Stomach smooth muscle (tissue), 2 donors: ENCODE data around the gene ELAVL4.

Experiments used
- H3K27ac ChIP-seq: one replicate; pipeline ENCODE4 v1.7.0; 2013; ENCODE audit warnings: mild to moderate bottlenecking, low read length, inconsistent platforms
- H3K27me3 ChIP-seq, 2 donors: one replicate each; pipeline ENCODE4 v1.7.0; 2013; ENCODE audit warnings: low read length in 2 of 2; ENCODE audit not compliant: insufficient read depth in 2 of 2, control insufficient read depth in 1 of 2
- H3K36me3 ChIP-seq, 2 donors: one replicate each; pipeline ENCODE4 v1.7.0; 2013; ENCODE audit warnings: low read length in 2 of 2; ENCODE audit not compliant: control insufficient read depth in 2 of 2, insufficient read depth in 2 of 2
- H3K4me1 ChIP-seq: one replicate; pipeline ENCODE4 v1.7.0; 2013; ENCODE audit warnings: low read length; ENCODE audit not compliant: control insufficient read depth, insufficient read depth
- H3K4me3 ChIP-seq, 2 donors: one replicate each; pipeline ENCODE4 v1.7.0; 2013; ENCODE audit warnings: low read length in 2 of 2
- H3K9ac ChIP-seq, 2 donors: one replicate each; pipeline ENCODE4 v1.7.0; 2013; ENCODE audit warnings: low read length in 2 of 2, mild to moderate bottlenecking in 1 of 2
- H3K9me3 ChIP-seq, 2 donors: one replicate each; pipeline ENCODE4 v1.7.0; 2013; ENCODE audit warnings: low read length in 2 of 2; ENCODE audit not compliant: control insufficient read depth in 2 of 2
- donor health status: healthy.
- donor health status: Pancreatic carcinoma.

Gene ELAVL4

GRCh38 chr1:50179639-50180038, 70.9 kb downstream of the ELAVL4 start:
- H3K27me3 ChIP-seq: peaks cover 0 to 7% of the 10 kb centered on the region in 2 donors
- no peak overlapping the region for H3K9ac ChIP-seq
- no peaks in the 10 kb centered on the region for H3K4me1 ChIP-seq
- H3K4me3 ChIP-seq: no peak overlapping the region
- H3K36me3 ChIP-seq: no peaks in the 10 kb centered on the region
- H3K9me3 ChIP-seq: no peaks in the 10 kb centered on the region
- no peak overlapping the region for H3K27ac ChIP-seq

GRCh38 chr1:50180367-50180766, 71.6 kb downstream of the ELAVL4 start:
- H3K27ac ChIP-seq: no peak overlapping the region
- no peaks in the 10 kb centered on the region for H3K9me3 ChIP-seq
- H3K4me1 ChIP-seq: no peaks in the 10 kb centered on the region
- no peak overlapping the region for H3K4me3 ChIP-seq
- H3K9ac ChIP-seq: no peak overlapping the region
- H3K27me3 ChIP-seq: peaks cover 0 to 7% of the 10 kb centered on the region in 2 donors
- no peaks in the 10 kb centered on the region for H3K36me3 ChIP-seq

- Histone ChIP-seq H3K27me3 (peaks cover 0 to 7% of the 10 kb centered on the region in 2 donors), H3K9me3 (no peaks in the 10 kb centered on the region), H3K4me3 (no peak overlapping the region), H3K9ac (no peak overlapping the region), H3K4me1 (no peaks in the 10 kb centered on the region), H3K36me3 (no peaks in the 10 kb centered on the region), H3K27ac (no peak overlapping the region)
Measured at GRCh38 chr1:50181027-50181663, 72.4 kb downstream of the ELAVL4 start.

GRCh38 chr1:50183378-50184133, 74.8 kb downstream of the ELAVL4 start:
- Histone ChIP-seq H3K9ac (no peak overlapping the region), H3K27me3 (no peaks in the 10 kb centered on the region), H3K4me1 (no peaks in the 10 kb centered on the region), H3K4me3 (no peak overlapping the region), H3K9me3 (no peaks in the 10 kb centered on the region), H3K27ac (no peak overlapping the region), H3K36me3 (no peaks in the 10 kb centered on the region)

GRCh38 chr1:50189369-50189768, 80.6 kb downstream of the ELAVL4 start:
- no peak overlapping the region for H3K27ac ChIP-seq
- no peak overlapping the region for H3K4me3 ChIP-seq
- no peak overlapping the region for H3K9ac ChIP-seq
- no peaks in the 10 kb centered on the region for H3K4me1 ChIP-seq
- no peaks in the 10 kb centered on the region for H3K36me3 ChIP-seq
- no peaks in the 10 kb centered on the region for H3K9me3 ChIP-seq
- H3K27me3 ChIP-seq: peaks cover 0 to 2% of the 10 kb centered on the region in 2 donors

- Histone ChIP-seq H3K4me3 (no peak overlapping the region), H3K9ac (no peak overlapping the region), H3K9me3 (no peaks in the 10 kb centered on the region), H3K27ac (no peak overlapping the region), H3K4me1 (no peaks in the 10 kb centered on the region), H3K36me3 (no peaks in the 10 kb centered on the region), H3K27me3 (peaks cover 0 to 8% of the 10 kb centered on the region in 2 donors)
Measured at GRCh38 chr1:50193002-50193401, 84.3 kb downstream of the ELAVL4 start.

GRCh38 chr1:50195205-50195604, 86.5 kb downstream of the ELAVL4 start:
- H3K9ac ChIP-seq: no peak overlapping the region
- no peaks in the 10 kb centered on the region for H3K36me3 ChIP-seq
- H3K9me3 ChIP-seq: no peaks in the 10 kb centered on the region
- peaks cover 0 to 8% of the 10 kb centered on the region in 2 donors for H3K27me3 ChIP-seq
- H3K4me3 ChIP-seq: no peak overlapping the region
- H3K4me1 ChIP-seq: no peaks in the 10 kb centered on the region
- H3K27ac ChIP-seq: no peak overlapping the region

GRCh38 chr1:50196081-50196480, 87.4 kb downstream of the ELAVL4 start:
- peaks cover 0 to 8% of the 10 kb centered on the region in 2 donors for H3K27me3 ChIP-seq
- H3K9ac ChIP-seq: no peak overlapping the region
- no peak overlapping the region for H3K27ac ChIP-seq

GRCh38 chr1:50197216-50197615, 88.5 kb downstream of the ELAVL4 start:
- H3K27me3 ChIP-seq: peaks cover 0 to 8% of the 10 kb centered on the region in 2 donors
- no peak overlapping the region for H3K9ac ChIP-seq
- H3K9me3 ChIP-seq: no peaks in the 10 kb centered on the region
- no peaks in the 10 kb centered on the region for H3K36me3 ChIP-seq
- no peak overlapping the region for H3K27ac ChIP-seq
- no peaks in the 10 kb centered on the region for H3K4me1 ChIP-seq
- H3K4me3 ChIP-seq: no peak overlapping the region

More at GRCh38 chr1:50196081-50196480, 87.4 kb downstream of the ELAVL4 start:
- Histone ChIP-seq H3K9me3 (no peaks in the 10 kb centered on the region), H3K4me1 (no peaks in the 10 kb centered on the region), H3K36me3 (no peaks in the 10 kb centered on the region), H3K4me3 (no peak overlapping the region)

- Histone ChIP-seq H3K4me3 (no peak overlapping the region), H3K9ac (no peak overlapping the region), H3K9me3 (peaks cover 0 to 2% of the 10 kb centered on the region in 2 donors), H3K27me3 (peaks cover 0 to 5% of the 10 kb centered on the region in 2 donors), H3K4me1 (no peaks in the 10 kb centered on the region), H3K27ac (no peak overlapping the region), H3K36me3 (no peaks in the 10 kb centered on the region)
Measured at GRCh38 chr1:50208315-50208714, 99.6 kb downstream of the ELAVL4 start.

GRCh38 chr1:50208756-50209155, 100.0 kb downstream of the ELAVL4 start:
- Histone ChIP-seq H3K36me3 (no peaks in the 10 kb centered on the region), H3K9ac (no peak overlapping the region), H3K4me1 (no peaks in the 10 kb centered on the region), H3K27ac (no peak overlapping the region), H3K4me3 (no peak overlapping the region), H3K9me3 (peaks cover 0 to 2% of the 10 kb centered on the region in 2 donors), H3K27me3 (peaks cover 0 to 5% of the 10 kb centered on the region in 2 donors)
